Gastroesophageal sphincter (tissue), 4 donors: ENCODE data around the gene RANBP3. TPM values are rescaled to one million over a fixed set of nuclear protein-coding genes. Genes with fewer than 3 reads are reported as not detected.
"Not testable (repeated sequence)": the region's sequence is repeated elsewhere in the genome, so short reads cannot be mapped to it uniquely, and the experiment has no call there.

Source experiments
- ATAC-seq: fragments of 150-250 bp; one replicate; pipeline ENCODE4 v1.9.1; 2016; ENCODE audit warnings: mild to moderate bottlenecking, moderate library complexity
- H3K27ac ChIP-seq, 4 donors: fragments of 200-600 bp; sonication (generic) in 3 of 4; 1 replicate in 3 of 4; 2 replicates in 1 of 4; pipeline ENCODE4 v1.5.1; 2016 to 2019
- H3K27me3 ChIP-seq: fragments of 200-600 bp; sonication (generic); one replicate; pipeline ENCODE4 v1.5.1; 2019
- H3K36me3 ChIP-seq, 2 donors: fragments of 200-600 bp; sonication (generic); one replicate each; pipeline ENCODE4 v1.5.1; 2019; ENCODE audit warnings: control low read depth in 1 of 2
- H3K4me1 ChIP-seq, 3 donors: fragments of 200-600 bp; sonication (generic); 1 replicate in 2 of 3; 2 replicates in 1 of 3; pipeline ENCODE4 v1.5.1; 2016 to 2019; ENCODE audit warnings: control low read depth in 2 of 3
- H3K4me3 ChIP-seq, 2 donors: fragments of 200-600 bp; sonication (generic); one replicate each; pipeline ENCODE4 v1.5.1; 2019; ENCODE audit warnings: mild to moderate bottlenecking in 1 of 2, moderate library complexity in 1 of 2
- H3K9me3 ChIP-seq, 3 donors: fragments of 200-600 bp; sonication (generic); one replicate each; pipeline ENCODE4 v1.5.1; 2017 to 2019; ENCODE audit warnings: control low read depth in 2 of 3
- CTCF ChIP-seq, 4 experiments: fragments of 200-600 bp in 2 of 4; fragments of 450-650 bp in 2 of 4; sonication (generic) in 1 of 4; IDR thresholded peaks; one replicate each; pipeline ENCODE4 v1.5.1; 2017 to 2019; ENCODE audit warnings: antibody characterized with exemption in 4 of 4, mild to moderate bottlenecking in 2 of 4, moderate library complexity in 2 of 4
- EP300 ChIP-seq: sonication (generic); formaldehyde crosslinking; IDR thresholded peaks from one replicate; pipeline ENCODE4 v1.6.1; 2017; ENCODE audit warnings: antibody characterized with exemption, mild to moderate bottlenecking
- POLR2A ChIP-seq, 2 donors: fragments of 450-650 bp; IDR thresholded peaks; one replicate each; pipeline ENCODE4 v1.6.1; 2017; ENCODE audit warnings: antibody characterized with exemption in 2 of 2, mild to moderate bottlenecking in 2 of 2, moderate library complexity in 1 of 2
- POLR2AphosphoS5 ChIP-seq: sonication (generic); formaldehyde crosslinking; IDR thresholded peaks from one replicate; pipeline ENCODE4 v1.6.1; 2017; ENCODE audit warnings: antibody characterized with exemption
- WGBS, 2 donors: methylation state at CpG; one replicate each; pipeline ENCODE4 v1.1.5; 2018; ENCODE audit warnings: low coverage in 1 of 2; 5-methylcytosine and 5-hydroxymethylcytosine counted together
- total RNA-seq, 4 donors: library from RNA; depleted of rRNA; stranded (reverse); fragments of >200 nt; gene quantifications; one replicate each; pipeline ENCODE4 v1.1.0, GENCODE V29; 2016

The RANBP3 gene
- total RNA-seq, 4 donors from 2014 or later = 87.0 to 125 (median 104) TPM

- Histone ChIP-seq H3K36me3 (peaks cover 0 to 8% of the 10 kb centered on the region in 2 donors), H3K9me3 (no peaks in the 10 kb centered on the region), H3K4me3 (peak overlapping the region; percentile 12 to 41), H3K4me1 (peaks cover 0 to 25% (median 0%) of the 10 kb centered on the region in 3 donors), H3K27ac (peak overlapping the region in 1 of 4 donors; percentile 47), H3K27me3 (no peaks in the 10 kb centered on the region)
- WGBS, 2 donors = 5% methylated on average over 13 of the region's 17 CpGs; no CpG with 5 or more reads in 1 of the 2 donors
- peak; percentile 44 for ATAC-seq
- TF ChIP-seq POLR2AphosphoS5 (peak; percentile 33), POLR2A (IDR thresholded peaks at IDR 0.05) (no peak), CTCF (IDR thresholded peaks at IDR 0.05) (peak in 3 of 4 experiments; percentile 87 to 96 (median 95)), EP300 (no peak)
Measured at GRCh38 chr19:5987077-5987818, 9.3 kb upstream of the RANBP3 start.

GRCh38 chr19:5985837-5986236, 7.9 kb upstream of the RANBP3 start:
- H3K27me3 ChIP-seq, H3K36me3 ChIP-seq, H3K4me3 ChIP-seq, ATAC-seq, H3K9me3 ChIP-seq, H3K27ac ChIP-seq: not testable (repeated sequence)
- peaks cover 0 to 25% (median 0%) of the 10 kb centered on the region in 3 donors for H3K4me1 ChIP-seq
- 81 to 100% methylated on average over 1 to 5 of the region's 5 CpGs for WGBS, 2 donors

- no peak overlapping the region for H3K27ac ChIP-seq
- no peaks in the 10 kb centered on the region for H3K36me3 ChIP-seq
- no peaks in the 10 kb centered on the region for H3K27me3 ChIP-seq
- H3K4me1 ChIP-seq = peaks cover 0 to 21% (median 0%) of the 10 kb centered on the region in 3 donors
- no peaks in the 10 kb centered on the region for H3K9me3 ChIP-seq
- 67 to 89% methylated on average over 3 to 6 of the region's 12 CpGs for WGBS, 2 donors
- H3K4me3 ChIP-seq = no peak overlapping the region
- TF ChIP-seq EP300 (no peak), POLR2AphosphoS5 (no peak), CTCF (IDR thresholded peaks at IDR 0.05) (no peak), POLR2A (IDR thresholded peaks at IDR 0.05) (no peak)
- no peak for ATAC-seq
Measured at GRCh38 chr19:5985098-5985783, 7.3 kb upstream of the RANBP3 start.

GRCh38 chr19:5984600-5984999, 6.7 kb upstream of the RANBP3 start:
- H3K4me1 ChIP-seq = peaks cover 0 to 24% (median 0%) of the 10 kb centered on the region in 3 donors
- no peak for ATAC-seq
- H3K27ac ChIP-seq = no peak overlapping the region
- no peaks in the 10 kb centered on the region for H3K27me3 ChIP-seq
- H3K9me3 ChIP-seq = no peaks in the 10 kb centered on the region
- H3K4me3 ChIP-seq = no peak overlapping the region
- WGBS, 2 donors = 33% methylated on average over 3 of the region's 4 CpGs; no CpG with 5 or more reads in 1 of the 2 donors
- H3K36me3 ChIP-seq = no peaks in the 10 kb centered on the region
- no peak for TF ChIP-seq EP300
- TF ChIP-seq POLR2A (IDR thresholded peaks at IDR 0.05) = no peak
- TF ChIP-seq CTCF (IDR thresholded peaks at IDR 0.05) = no peak
- no peak for TF ChIP-seq POLR2AphosphoS5

- ATAC-seq = no peak
- Histone ChIP-seq H3K4me1 (peaks cover 0 to 33% (median 7%) of the 10 kb centered on the region in 3 donors), H3K36me3 (no peaks in the 10 kb centered on the region), H3K27ac (no peak overlapping the region), H3K9me3 (no peaks in the 10 kb centered on the region), H3K27me3 (no peaks in the 10 kb centered on the region), H3K4me3 (no peak overlapping the region)
- 62 to 72% methylated on average over 5 to 6 of the region's 14 CpGs for WGBS, 2 donors
- TF ChIP-seq CTCF (IDR thresholded peaks at IDR 0.05) (no peak), POLR2AphosphoS5 (peak; percentile 21)
Measured at GRCh38 chr19:5983367-5983955, 5.5 kb upstream of the RANBP3 start.
